Keratinocyte (primary cell): ENCODE results near the gene AMN.

Experiments used
- CTCF ChIP-seq, 3 experiments: IDR thresholded peaks in 1 of 3; conservative IDR thresholded peaks in 1 of 3; optimal IDR thresholded peaks in 1 of 3; 2 replicates in 2 of 3; 3 replicates in 1 of 3; pipeline versions ENCODE3 to v1.5.1; 2011; ENCODE audit warnings: low read length in 3 of 3, mild to moderate bottlenecking in 3 of 3, moderate library complexity in 2 of 3, control low read depth in 1 of 3, inconsistent platforms in 1 of 3; ENCODE audit not compliant: insufficient read depth in 2 of 3; ENCODE audit errors: extremely low read depth in 1 of 3
- EZH2 ChIP-seq: IDR thresholded peaks from one replicate; pipeline ENCODE4 v1.6.1; 2012; ENCODE audit warnings: inconsistent platforms, mild to moderate bottlenecking, low read length, moderate library complexity

GRCh38 chr14:102885737-102886447 is 36.6 kb upstream of the AMN start:
- TF ChIP-seq CTCF (optimal IDR thresholded peaks at IDR 0.05 in 1 of 3, IDR thresholded peaks at IDR 0.05 in 1 of 3, conservative IDR thresholded peaks at IDR 0.05 in 1 of 3; ENCODE audit: extremely low read depth in 1 of 3, insufficient read depth in 2 of 3, low read length in 3 of 3) (no peak), EZH2 (no peak)
